Measurements from ENCODE around the gene CDK18.

CDK18 gene

DNA sequence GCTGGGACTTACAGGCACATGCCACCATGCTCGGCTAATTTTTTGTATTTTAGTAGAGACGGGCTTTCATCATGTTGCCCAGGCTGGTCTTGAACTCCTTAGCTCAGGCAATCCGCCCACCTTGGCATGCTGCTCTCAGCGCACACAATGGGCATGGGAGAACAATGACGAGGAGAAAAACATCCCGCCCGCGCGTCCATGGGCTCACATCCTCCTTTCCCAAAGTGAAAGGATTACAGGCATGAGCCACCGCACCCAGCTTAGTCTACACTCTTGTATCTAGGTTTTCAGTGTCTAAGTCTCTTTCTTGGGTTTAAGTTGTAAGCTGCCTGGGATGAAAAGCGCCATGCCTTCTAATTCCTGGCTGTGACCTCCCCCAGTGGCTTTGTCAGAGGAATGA, 37.9 kb downstream of the CDK18 start:
- DNase-seq: no peak

DNA sequence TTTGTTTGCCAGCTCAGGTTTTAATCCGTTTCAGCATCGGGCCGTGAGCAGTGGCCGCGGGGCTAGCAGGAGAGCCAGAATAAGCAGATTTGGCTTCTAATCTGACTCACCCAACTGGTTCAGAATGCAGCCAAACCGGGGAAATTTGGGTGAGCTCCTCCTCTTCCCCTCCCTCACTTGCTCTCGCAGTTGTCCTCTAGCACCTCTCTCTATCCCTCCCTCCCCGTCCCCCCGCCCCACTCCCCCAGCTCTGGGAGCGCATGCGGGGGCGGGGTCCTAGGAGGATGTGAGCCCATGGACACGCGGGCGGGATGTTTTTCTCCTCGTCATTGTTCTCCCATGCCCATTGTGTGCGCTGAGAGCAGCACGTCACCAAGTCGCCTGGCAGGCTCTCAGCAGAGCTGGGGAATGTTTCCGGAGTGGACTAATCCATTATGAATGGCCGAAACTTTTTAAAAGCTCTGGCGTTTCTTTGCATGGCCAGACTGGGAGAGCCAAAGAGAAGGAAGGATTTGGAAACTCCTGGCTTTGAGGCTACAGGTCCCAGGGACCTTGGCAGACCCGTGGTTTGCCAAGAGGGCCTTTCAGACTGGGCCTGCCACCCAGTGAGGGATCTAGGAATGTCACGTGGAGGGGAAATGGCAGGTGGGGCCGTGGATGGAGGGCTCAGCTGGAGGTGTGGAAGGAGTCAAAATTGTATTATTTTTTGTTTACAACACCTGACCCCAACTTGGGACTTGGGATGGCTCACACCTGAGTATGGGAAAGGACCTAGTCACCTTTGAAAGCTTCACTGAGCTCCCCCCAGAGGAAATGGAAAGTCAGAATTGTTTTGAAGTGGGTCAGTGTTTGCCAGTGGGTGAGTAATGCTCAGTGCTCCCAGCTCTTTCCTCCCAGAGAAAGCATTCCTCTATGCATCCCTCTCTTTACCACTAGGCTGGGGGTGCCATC, 39.2 kb downstream of the CDK18 start:
- DNase-seq: peak in 1 of 2 experiments; percentile 23

- no peak for DNase-seq
Observed at GRCh38 chr1:205545001-205545919, 40.8 kb downstream of the CDK18 start.

- DNase-seq: no peak
Observed at GRCh38 chr1:205545991-205546390, 41.5 kb downstream of the CDK18 start.

DNA sequence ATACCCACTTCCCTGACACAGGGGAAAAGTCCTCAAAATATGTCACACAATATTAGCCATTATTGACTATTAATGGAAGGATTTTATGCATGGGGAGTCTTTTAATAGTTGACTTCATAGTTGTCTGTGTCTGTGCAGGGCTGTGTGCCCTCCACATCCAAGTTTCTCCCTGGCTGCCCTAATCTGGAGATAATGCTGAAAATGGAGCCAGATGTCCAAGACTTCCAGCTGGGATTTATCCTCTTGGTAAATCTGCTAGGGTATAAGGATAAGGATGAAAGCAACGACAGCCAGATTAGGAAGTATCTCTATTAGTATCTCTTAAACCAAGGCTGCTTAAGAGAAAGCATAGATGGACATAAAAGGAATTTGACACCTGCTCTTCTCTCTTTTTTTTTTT, 42.1 kb downstream of the CDK18 start:
- no peak for DNase-seq

DNA sequence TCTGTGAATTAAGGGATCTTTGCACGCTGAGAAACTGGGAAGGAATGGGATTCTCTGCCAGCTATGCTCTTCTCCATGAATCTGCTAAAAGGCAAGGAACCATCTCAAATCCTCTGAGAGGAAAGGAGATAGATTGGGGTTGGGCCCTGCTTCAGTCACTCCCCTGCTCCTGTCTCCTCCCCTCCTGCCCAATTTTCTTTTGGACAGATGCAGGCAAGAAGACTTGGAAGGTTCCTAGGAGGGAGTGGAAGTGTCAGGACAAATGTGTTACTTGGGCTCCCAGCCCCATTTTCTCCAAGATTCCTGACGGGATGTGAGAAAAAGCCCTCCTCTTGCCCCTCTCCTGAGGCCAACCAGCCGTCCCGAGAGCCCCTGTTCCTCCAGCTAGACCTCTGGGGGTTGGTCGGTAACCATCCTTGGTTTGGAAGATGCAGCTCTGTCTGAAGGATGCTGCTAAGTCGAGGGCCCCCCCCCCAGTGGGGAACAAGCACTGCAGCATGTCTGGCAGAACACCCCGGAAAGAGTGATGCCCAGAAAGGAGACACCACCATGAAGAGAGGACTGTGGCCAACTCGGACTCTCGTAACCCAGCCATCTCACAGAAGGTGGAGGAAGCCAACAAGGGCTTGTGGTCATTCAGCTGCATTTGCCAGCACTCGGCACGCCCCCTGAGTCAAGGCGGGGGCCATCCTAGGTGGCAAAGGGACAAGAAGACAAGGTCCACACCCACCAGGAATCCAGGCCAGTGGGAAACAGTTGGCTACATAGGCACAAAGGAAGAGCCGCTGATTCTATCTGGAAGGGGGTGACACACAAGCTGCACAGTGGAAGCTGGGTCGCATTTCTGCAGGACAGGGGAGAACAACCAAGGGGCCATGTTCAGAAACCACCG, 43.7 kb downstream of the CDK18 start:
- DNase-seq: no peak

DNA sequence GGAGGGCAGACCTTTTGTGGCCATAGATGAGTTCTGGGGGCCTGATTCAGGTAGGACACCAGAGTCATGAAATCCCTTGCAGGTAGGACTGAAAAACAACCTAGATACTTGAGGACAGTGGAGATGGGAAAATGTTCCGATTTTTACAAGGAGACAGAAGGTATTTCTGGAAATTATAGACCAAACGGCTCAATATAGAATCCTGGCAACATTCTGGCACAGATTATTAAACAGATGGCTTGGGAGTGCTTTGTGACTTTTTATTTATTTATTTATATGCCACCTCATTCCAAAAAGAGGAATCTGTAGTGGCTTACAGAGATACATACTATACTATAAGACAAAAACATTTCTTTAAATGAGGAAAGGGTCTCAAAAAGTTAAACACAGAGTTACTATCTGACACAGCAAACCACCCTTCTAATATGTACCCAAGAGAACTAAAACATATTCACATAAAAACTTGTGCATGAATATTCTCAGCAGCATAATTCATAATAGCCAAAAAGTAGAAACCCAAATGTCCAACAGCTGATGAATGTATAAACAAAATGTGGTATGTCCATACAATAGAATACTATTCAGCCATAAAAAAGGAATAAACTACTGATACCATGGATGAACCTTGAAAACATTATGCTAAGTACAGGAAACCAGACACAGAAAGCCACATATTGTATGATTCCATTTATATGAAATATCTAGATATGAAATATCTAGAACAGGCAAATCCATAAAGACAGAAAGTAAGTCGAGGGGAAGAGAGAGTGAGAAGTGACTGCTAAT, 49.8 kb downstream of the CDK18 start:
- no peak for DNase-seq

DNA sequence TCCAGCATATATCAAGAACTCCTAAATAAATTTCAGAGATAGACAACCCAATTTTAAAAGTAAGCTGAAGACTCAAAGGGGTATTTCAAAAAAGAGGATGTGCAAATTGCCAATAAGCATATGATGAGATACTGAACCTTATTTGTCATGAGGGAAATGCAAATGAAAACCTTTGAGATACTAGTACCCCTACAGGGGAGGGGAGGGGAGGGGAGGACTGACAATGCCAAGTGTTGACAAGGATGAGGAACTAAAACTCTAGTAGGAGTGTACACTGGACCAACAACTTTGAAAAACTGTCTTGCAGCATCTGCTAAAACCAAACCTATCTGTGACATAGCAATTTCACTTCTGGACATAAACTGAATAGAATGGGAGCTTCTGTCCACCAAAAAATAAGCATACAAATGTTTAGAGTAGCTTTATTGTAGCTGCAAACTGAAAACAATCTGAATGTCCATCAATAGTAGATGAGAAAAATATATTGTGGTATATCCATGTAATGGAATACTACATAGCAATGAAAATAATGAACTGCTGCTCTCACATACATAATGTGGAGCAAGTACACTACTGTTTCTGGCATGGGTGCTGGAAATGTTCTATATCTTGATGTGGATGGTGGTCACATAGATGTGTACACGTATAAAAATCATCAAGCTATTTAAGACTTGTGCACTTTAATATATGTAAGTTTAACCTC, 57.2 kb downstream of the CDK18 start:
- no peak for DNase-seq

- peak in 1 of 2 experiments; percentile 12 for DNase-seq
Observed at GRCh38 chr1:205563927-205564441, 59.5 kb downstream of the CDK18 start.

GRCh38 chr1:205565799-205566198, 61.3 kb downstream of the CDK18 start:
- DNase-seq: peak; percentile 19 to 25

GRCh38 chr1:205567716-205568115, 63.2 kb downstream of the CDK18 start:
- no peak for DNase-seq

DNA sequence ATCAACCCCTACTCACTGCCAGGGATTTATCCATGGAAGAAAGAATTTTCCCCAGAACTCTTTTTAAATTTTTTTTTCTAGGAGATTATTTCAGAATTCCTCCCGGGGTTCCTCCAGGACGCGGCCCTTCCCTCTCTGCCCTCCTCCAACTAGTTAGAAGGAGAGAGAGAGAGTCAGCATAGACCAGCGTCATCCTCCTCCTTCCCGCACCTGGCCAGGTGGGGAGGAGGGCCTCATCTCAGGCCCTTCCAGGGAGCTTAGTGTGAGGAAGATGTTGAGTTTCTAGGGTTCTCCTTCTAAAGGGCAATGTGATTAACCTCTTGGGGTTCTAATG, 63.6 kb downstream of the CDK18 start:
- no peak for DNase-seq

- peak in 1 of 2 experiments; percentile 26 for DNase-seq
Observed at GRCh38 chr1:205568469-205569361, 64.2 kb downstream of the CDK18 start.

DNA sequence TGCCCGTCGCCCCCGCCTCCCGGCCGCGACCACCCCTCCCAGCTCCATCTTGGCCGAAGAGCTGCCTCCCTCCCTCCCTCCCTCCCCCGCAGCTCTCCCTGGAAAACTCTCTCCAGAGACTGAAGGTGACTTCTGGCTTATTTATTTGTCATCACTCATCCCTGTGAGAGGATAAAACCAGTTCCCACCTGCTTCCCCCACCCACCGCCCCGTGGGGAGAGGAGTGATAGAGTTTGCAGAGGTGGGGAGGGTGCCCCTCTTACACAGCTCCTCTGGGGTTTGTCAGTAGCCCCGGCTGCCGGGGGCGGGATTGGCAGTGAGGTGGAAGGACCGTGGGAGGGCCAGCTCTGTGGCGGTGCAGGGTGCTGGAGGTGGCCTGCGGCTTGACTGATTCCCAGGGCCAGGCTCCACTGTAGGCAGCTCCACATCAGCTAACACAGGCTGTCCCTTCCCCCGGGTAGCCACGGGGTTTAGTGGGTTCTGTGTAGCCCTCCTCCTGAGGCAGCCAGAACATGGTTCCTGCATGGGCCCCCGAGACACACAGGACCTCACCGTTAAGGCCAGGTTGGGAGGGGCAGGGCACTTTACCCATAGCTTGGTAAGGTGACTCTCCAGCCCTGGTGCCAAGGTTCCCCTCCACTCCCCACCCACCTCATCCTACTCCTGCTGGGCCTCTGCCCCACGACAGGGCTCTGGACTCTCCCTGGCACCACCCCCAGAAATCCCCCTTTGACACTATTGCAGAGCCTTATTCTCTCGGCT, 65.1 kb downstream of the CDK18 start:
- DNase-seq: no peak

GRCh38 chr1:205570173-205570501, 65.7 kb downstream of the CDK18 start:
- DNase-seq: no peak

DNA sequence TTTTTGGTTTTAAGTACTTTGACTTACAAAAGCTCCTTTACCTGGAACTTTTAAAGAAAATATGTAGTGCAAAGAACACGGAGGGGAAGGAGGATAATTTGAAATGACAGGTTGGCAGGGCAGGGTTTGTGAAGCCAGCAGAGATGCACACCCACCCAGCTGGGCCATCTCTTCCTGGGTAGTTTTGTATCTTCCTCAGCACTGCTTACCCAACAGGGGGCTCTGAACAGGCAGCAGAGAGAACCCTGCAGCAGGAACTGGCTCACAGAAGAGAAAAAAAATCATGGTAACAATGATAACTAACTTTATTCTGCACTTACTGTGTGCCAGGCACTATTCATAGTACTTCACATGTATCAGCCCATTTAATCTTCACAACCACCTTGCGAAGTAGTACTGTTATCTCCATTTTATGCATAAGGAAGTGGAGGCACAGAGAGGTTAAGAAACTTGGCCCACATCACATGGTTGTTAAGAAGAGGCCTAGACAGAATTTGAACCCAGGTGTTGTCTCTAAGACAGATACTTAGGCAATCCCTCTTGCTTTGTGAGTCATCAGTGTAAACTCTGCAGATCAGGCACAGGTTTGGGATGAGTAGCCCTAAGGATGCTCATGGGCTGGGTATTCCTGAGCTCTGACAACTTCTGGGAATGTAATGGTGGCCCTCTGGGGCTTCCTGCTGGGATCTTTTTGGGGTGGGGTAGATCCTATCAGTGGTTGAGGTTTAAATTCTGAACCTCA, 66.5 kb downstream of the CDK18 start:
- DNase-seq: no peak

DNA sequence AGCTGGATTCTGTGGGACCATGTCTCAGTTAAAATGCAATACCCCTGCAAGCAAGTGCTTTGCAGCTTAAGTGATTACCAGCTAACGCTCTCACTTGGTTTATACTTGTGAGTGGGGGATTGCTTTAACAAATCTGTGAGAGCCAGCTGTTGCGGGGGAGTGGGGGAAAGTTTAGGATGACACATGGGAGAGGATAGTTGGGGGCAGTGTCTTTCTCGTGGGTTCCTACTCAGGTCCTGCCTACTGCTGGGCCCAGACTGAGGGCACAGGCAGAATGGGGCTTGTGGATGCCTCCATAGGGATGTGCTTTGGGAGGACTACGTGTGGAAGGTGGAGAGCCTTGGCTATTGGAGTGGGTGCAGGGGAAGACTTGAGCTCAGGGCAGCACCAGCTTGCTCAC, 67.3 kb downstream of the CDK18 start:
- DNase-seq: no peak

DNA sequence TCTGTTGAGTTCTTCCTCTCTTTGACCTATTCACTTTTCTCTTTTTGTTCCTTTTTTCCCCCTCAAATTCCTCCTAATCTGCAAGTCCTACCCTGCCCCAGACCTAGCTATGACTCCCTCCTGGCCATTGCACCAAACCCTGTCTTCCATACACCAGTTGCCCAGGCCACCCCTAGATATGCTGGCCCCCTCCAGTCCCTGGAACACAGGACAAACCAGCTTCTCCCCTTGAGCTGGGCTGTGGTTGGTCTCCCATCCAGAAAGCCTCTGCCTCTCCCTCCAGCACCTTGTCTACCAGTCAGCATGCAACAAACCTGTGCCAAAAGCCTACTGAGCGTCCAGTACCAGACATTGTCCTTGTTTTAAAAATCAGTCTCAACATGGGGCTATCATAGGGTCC, 68.0 kb downstream of the CDK18 start:
- no peak for DNase-seq
